ENCODE data around the gene MUS81. TPM values are rescaled to one million over a fixed set of nuclear protein-coding genes. Genes with fewer than 3 reads are reported as not detected.

The MUS81 gene
- total and polyA plus RNA-seq, 9 of the 15 experiments (the other 6 are each of a cell fraction or from before 2014, with no cell fraction given), result 13.4 to 118 (median 53.7) TPM

- TF ChIP-seq RREB1 (CRISPR knock-in tag; IDR thresholded peaks at IDR 0.05) (no peak), FOXK2 (conservative IDR thresholded peaks at IDR 0.05 in 1 of 2, IDR thresholded peaks at IDR 0.05 in 1 of 2; ENCODE audit: low read depth in 2 of 2) (no peak), BRCA1 (IDR thresholded peaks at IDR 0.05) (no peak), BRCA1 (CRISPR knock-in tag; IDR thresholded peaks at IDR 0.05) (no peak), COPS2 (conservative IDR thresholded peaks at IDR 0.05) (no peak), ZNF121 (CRISPR knock-in tag; conservative IDR thresholded peaks at IDR 0.05) (no peak), ZNF699 (CRISPR knock-in tag; IDR thresholded peaks at IDR 0.05; ENCODE audit: insufficient replicate concordance) (no peak), RUNX1 (IDR thresholded peaks at IDR 0.05; ENCODE audit: low read depth) (peak; percentile 58; the same call in 1 of the 2 replicates), PATZ1 (CRISPR knock-in tag; IDR thresholded peaks at IDR 0.05; ENCODE audit: borderline replicate concordance) (no peak), MYNN (IDR thresholded peaks at IDR 0.05) (peak; percentile 68; the same call in 1 of the 2 replicates), MYNN (CRISPR knock-in tag; IDR thresholded peaks at IDR 0.05) (no peak), IRF1 (CRISPR knock-in tag; IDR thresholded peaks at IDR 0.05; ENCODE audit: borderline replicate concordance) (no peak), XRCC5 (IDR thresholded peaks at IDR 0.05; ENCODE audit: low read depth, low read length) (peak; percentile 62), RFX1 (IDR thresholded peaks at IDR 0.05) (no peak), MLLT1 (IDR thresholded peaks at IDR 0.05) (peak in 1 of 2 experiments; percentile 22; a peak in 1 of 4 replicates), PML (IDR thresholded peaks at IDR 0.05; ENCODE audit: low read length) (no peak; the same call in none of the 2 replicates), ZNF12 (CRISPR knock-in tag; IDR thresholded peaks at IDR 0.05) (no peak)
These were observed 31.2 kb downstream of the MUS81 start (continued) for GRCh38 chr11:65891219-65892136.
